Non-pigmented ciliary epithelial cell (primary cell): ENCODE results near the gene ERBB2.
"Not testable (repeated sequence)": the region's sequence is repeated elsewhere in the genome, so short reads cannot be mapped to it uniquely, and the experiment has no call there.

Source experiments
- DNase-seq: peaks from one replicate; pipeline ENCODE4 v3.0.0-alpha.2; 2010; ENCODE audit warnings: low read depth

ERBB2 gene

GRCh38 chr17:39745335-39746144, 45.7 kb downstream of the ERBB2 start:
- no peak for DNase-seq

- no peak for DNase-seq
These were observed 46.2 kb downstream of the ERBB2 start for GRCh38 chr17:39746145-39746461.

GRCh38 chr17:39747745-39748144, 47.9 kb downstream of the ERBB2 start:
- DNase-seq: no peak

GRCh38 chr17:39748444-39749034, 48.7 kb downstream of the ERBB2 start:
- not testable (repeated sequence) for DNase-seq

- no peak for DNase-seq
These were observed 50.5 kb downstream of the ERBB2 start for GRCh38 chr17:39750131-39751015.

- no peak for DNase-seq
These were observed 51.2 kb downstream of the ERBB2 start for GRCh38 chr17:39751016-39751543.

- DNase-seq: no peak
These were observed 51.8 kb downstream of the ERBB2 start for GRCh38 chr17:39751637-39752036.

- DNase-seq: no peak
These were observed 52.5 kb downstream of the ERBB2 start for GRCh38 chr17:39752241-39752881.

GRCh38 chr17:39753514-39754160, 53.8 kb downstream of the ERBB2 start:
- DNase-seq: no peak

- DNase-seq: no peak
These were observed 54.5 kb downstream of the ERBB2 start for GRCh38 chr17:39754161-39754957.

GRCh38 chr17:39754958-39755553, 55.2 kb downstream of the ERBB2 start:
- no peak for DNase-seq

GRCh38 chr17:39755554-39756379, 55.9 kb downstream of the ERBB2 start:
- no peak for DNase-seq

- DNase-seq: no peak
These were observed 56.7 kb downstream of the ERBB2 start for GRCh38 chr17:39756380-39757079.

GRCh38 chr17:39757176-39757662, 57.4 kb downstream of the ERBB2 start:
- no peak for DNase-seq

- DNase-seq: no peak
These were observed 58.3 kb downstream of the ERBB2 start for GRCh38 chr17:39757931-39758873.

- DNase-seq: no peak
These were observed 59.3 kb downstream of the ERBB2 start for GRCh38 chr17:39759204-39759603.

GRCh38 chr17:39761861-39762496, 62.1 kb downstream of the ERBB2 start:
- no peak for DNase-seq
